22Rv1 (cell line): ENCODE results near the gene ZNF639.

Experiments used
- ZFX ChIP-seq: fragments of 450-650 bp; IDR thresholded peaks from 2 replicates; pipeline ENCODE4 v1.6.1; 2017; ENCODE audit warnings: antibody characterized with exemption, borderline replicate concordance
- TF ChIP-seq, protein P1 (sequence below): fragments of 450-650 bp; IDR thresholded peaks from 2 replicates; pipeline ENCODE4 v1.5.1; 2017; ENCODE audit warnings: mild to moderate bottlenecking

GRCh38 chr3:179332240-179332639, 9.4 kb downstream of the ZNF639 start:
- TF ChIP-seq, protein P1, sequence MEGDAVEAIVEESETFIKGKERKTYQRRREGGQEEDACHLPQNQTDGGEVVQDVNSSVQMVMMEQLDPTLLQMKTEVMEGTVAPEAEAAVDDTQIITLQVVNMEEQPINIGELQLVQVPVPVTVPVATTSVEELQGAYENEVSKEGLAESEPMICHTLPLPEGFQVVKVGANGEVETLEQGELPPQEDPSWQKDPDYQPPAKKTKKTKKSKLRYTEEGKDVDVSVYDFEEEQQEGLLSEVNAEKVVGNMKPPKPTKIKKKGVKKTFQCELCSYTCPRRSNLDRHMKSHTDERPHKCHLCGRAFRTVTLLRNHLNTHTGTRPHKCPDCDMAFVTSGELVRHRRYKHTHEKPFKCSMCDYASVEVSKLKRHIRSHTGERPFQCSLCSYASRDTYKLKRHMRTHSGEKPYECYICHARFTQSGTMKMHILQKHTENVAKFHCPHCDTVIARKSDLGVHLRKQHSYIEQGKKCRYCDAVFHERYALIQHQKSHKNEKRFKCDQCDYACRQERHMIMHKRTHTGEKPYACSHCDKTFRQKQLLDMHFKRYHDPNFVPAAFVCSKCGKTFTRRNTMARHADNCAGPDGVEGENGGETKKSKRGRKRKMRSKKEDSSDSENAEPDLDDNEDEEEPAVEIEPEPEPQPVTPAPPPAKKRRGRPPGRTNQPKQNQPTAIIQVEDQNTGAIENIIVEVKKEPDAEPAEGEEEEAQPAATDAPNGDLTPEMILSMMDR, result no peak
- TF ChIP-seq ZFX, result no peak
